Measurements from ENCODE around the gene SPOCK2. TPM values are rescaled to one million over a fixed set of nuclear protein-coding genes. Genes with fewer than 3 reads are reported as not detected.

Gene SPOCK2
- polyA plus RNA-seq, 1 donor from 2014 or later: 5.6 TPM

DNA sequence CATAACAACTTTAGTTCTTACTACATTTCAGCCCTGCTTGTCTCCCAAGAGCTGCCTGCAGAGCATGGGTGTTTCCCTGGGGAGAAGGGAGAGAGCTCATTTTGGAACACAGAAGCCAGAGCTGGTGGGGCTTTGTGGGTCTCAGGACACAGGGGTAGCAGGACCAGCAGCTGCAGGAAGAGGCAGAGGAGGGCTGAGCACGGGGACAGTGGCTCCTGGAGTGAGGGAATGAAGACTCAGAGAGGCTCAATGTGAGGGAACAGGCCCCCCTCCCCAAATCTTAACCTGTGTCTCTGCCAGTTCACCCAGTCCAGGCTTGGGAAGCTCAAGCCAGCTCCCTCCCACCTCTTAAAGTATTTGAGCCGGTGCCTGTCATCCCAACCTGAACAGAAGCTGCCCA is 74.2 kb downstream of the SPOCK2 start:
- Histone ChIP-seq H3K4me2 (ENCODE audit: low read length) (no peak overlapping the region), H3K9me3 (ENCODE audit: low read length) (no peaks in the 10 kb centered on the region), H4K20me1 (ENCODE audit: insufficient read depth) (no peaks in the 10 kb centered on the region), H3K27me3 (ENCODE audit: insufficient read depth, low read depth, low read length) (no peaks in the 10 kb centered on the region), H3K4me3 (ENCODE audit: low read length) (no peak overlapping the region), H3K9me2 (ENCODE audit: insufficient read depth, low read length) (no peaks in the 10 kb centered on the region), H2AFZ (ENCODE audit: low read depth, low read length) (no peak overlapping the region), H3F3A (ENCODE audit: insufficient read depth, low read length, poor library complexity, severe bottlenecking) (no peaks in the 10 kb centered on the region), H3K27ac (ENCODE audit: low read length) (no peak overlapping the region), H3K9ac (ENCODE audit: low read length) (no peak overlapping the region), H3K36me3 (ENCODE audit: insufficient read depth, low read length) (no peaks in the 10 kb centered on the region), H3K79me2 (replicated peaks; ENCODE audit: insufficient read depth, low read length) (no peaks in the 10 kb centered on the region)
- TF ChIP-seq POLR2AphosphoS5 (IDR thresholded peaks at IDR 0.05) (no peak), TAF1 (IDR thresholded peaks at IDR 0.05; ENCODE audit: low read depth) (no peak), RAD21 (conservative IDR thresholded peaks at IDR 0.05) (no peak), EZH2 (IDR thresholded peaks at IDR 0.05; ENCODE audit: borderline replicate concordance, insufficient read depth, low read length, poor library complexity, severe bottlenecking) (no peak), EP300 (conservative IDR thresholded peaks at IDR 0.05; ENCODE audit: poor library complexity, severe bottlenecking) (no peak), MXI1 (conservative IDR thresholded peaks at IDR 0.05; ENCODE audit: poor library complexity, severe bottlenecking) (no peak), SMC3 (conservative IDR thresholded peaks at IDR 0.05; ENCODE audit: poor library complexity) (no peak)
- TF ChIP-seq, protein P1, sequence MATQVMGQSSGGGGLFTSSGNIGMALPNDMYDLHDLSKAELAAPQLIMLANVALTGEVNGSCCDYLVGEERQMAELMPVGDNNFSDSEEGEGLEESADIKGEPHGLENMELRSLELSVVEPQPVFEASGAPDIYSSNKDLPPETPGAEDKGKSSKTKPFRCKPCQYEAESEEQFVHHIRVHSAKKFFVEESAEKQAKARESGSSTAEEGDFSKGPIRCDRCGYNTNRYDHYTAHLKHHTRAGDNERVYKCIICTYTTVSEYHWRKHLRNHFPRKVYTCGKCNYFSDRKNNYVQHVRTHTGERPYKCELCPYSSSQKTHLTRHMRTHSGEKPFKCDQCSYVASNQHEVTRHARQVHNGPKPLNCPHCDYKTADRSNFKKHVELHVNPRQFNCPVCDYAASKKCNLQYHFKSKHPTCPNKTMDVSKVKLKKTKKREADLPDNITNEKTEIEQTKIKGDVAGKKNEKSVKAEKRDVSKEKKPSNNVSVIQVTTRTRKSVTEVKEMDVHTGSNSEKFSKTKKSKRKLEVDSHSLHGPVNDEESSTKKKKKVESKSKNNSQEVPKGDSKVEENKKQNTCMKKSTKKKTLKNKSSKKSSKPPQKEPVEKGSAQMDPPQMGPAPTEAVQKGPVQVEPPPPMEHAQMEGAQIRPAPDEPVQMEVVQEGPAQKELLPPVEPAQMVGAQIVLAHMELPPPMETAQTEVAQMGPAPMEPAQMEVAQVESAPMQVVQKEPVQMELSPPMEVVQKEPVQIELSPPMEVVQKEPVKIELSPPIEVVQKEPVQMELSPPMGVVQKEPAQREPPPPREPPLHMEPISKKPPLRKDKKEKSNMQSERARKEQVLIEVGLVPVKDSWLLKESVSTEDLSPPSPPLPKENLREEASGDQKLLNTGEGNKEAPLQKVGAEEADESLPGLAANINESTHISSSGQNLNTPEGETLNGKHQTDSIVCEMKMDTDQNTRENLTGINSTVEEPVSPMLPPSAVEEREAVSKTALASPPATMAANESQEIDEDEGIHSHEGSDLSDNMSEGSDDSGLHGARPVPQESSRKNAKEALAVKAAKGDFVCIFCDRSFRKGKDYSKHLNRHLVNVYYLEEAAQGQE (IDR thresholded peaks at IDR 0.05; ENCODE audit: borderline replicate concordance): no peak
- TF ChIP-seq, protein P2, sequence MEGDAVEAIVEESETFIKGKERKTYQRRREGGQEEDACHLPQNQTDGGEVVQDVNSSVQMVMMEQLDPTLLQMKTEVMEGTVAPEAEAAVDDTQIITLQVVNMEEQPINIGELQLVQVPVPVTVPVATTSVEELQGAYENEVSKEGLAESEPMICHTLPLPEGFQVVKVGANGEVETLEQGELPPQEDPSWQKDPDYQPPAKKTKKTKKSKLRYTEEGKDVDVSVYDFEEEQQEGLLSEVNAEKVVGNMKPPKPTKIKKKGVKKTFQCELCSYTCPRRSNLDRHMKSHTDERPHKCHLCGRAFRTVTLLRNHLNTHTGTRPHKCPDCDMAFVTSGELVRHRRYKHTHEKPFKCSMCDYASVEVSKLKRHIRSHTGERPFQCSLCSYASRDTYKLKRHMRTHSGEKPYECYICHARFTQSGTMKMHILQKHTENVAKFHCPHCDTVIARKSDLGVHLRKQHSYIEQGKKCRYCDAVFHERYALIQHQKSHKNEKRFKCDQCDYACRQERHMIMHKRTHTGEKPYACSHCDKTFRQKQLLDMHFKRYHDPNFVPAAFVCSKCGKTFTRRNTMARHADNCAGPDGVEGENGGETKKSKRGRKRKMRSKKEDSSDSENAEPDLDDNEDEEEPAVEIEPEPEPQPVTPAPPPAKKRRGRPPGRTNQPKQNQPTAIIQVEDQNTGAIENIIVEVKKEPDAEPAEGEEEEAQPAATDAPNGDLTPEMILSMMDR (IDR thresholded peaks at IDR 0.05; ENCODE audit: poor library complexity, severe bottlenecking): no peak

DNA sequence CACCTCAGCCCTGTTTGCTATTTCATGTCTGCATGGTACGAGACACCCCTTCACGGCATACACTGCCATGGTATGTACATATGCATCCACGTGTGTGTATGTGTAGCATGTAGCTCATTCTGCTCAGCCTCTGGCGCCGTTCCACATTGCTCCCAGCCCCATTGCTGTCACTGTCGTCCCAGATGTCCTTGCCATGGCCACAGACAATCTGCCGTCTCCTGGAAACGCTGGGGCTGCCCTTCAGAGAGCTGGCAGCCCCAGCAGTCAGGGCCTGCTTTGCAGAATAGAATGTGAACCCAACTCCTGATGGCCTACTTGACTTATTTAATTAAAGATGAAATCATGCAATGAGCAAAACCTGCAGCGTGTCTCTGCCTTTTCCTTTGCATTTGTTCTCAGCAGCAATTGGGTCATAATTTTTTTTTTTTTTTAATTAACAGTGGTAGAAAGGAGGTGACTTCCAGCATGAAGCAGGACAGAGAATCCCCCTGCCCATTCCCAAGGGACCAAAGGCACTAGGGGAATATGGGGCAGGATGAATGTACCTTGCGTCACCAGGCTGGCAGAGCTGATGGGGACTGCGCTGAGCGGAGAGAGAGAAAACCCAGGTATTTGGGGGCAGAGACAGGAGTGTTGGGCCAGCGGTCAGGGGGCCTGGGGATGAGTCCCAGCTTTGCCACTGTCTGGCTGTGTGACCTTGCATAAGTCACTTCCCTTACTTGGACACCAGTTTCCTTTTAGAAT is 75.0 kb downstream of the SPOCK2 start:
- Histone ChIP-seq H3K9me3 (ENCODE audit: low read length) (no peaks in the 10 kb centered on the region), H3F3A (ENCODE audit: insufficient read depth, low read length, poor library complexity, severe bottlenecking) (no peaks in the 10 kb centered on the region), H3K9ac (ENCODE audit: low read length) (no peak overlapping the region), H3K36me3 (ENCODE audit: insufficient read depth, low read length) (no peaks in the 10 kb centered on the region), H3K4me3 (ENCODE audit: low read length) (no peak overlapping the region), H3K27ac (ENCODE audit: low read length) (no peak overlapping the region), H3K9me2 (ENCODE audit: insufficient read depth, low read length) (no peaks in the 10 kb centered on the region), H4K20me1 (ENCODE audit: insufficient read depth) (no peaks in the 10 kb centered on the region), H3K27me3 (ENCODE audit: insufficient read depth, low read depth, low read length) (no peaks in the 10 kb centered on the region), H3K79me2 (replicated peaks; ENCODE audit: insufficient read depth, low read length) (no peaks in the 10 kb centered on the region), H3K4me2 (ENCODE audit: low read length) (no peak overlapping the region), H2AFZ (ENCODE audit: low read depth, low read length) (no peak overlapping the region)
- TF ChIP-seq EZH2 (IDR thresholded peaks at IDR 0.05; ENCODE audit: borderline replicate concordance, insufficient read depth, low read length, poor library complexity, severe bottlenecking) (no peak), MXI1 (conservative IDR thresholded peaks at IDR 0.05; ENCODE audit: poor library complexity, severe bottlenecking) (no peak), SMC3 (conservative IDR thresholded peaks at IDR 0.05; ENCODE audit: poor library complexity) (no peak), TAF1 (IDR thresholded peaks at IDR 0.05; ENCODE audit: low read depth) (no peak), RAD21 (conservative IDR thresholded peaks at IDR 0.05) (no peak), EP300 (conservative IDR thresholded peaks at IDR 0.05; ENCODE audit: poor library complexity, severe bottlenecking) (no peak), POLR2AphosphoS5 (IDR thresholded peaks at IDR 0.05) (no peak)
- TF ChIP-seq, protein P2 (IDR thresholded peaks at IDR 0.05; ENCODE audit: poor library complexity, severe bottlenecking): no peak
- TF ChIP-seq, protein P1 (IDR thresholded peaks at IDR 0.05; ENCODE audit: borderline replicate concordance): no peak
